ENCODE results near the gene SORCS3.

DNA sequence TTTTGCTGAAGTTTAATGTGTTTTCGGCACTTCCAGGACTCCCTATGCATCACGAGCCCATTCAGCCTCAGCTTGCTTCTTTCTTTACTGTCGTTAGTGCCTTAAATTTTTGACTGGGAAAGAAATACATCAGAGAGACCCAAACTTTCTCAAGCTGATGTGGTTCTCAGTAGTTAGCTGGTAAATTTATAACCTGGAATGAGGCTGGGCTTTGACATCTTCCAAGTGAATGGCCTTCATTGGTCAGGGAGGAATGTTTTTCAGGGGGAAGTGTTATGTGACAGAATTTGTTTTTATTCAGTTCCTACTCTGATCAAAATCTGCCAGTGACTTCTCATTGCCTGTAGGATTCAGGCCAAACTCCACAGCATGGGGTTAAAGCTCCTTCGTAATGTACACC, 296.9 kb downstream of the SORCS3 start:
- TF ChIP-seq, protein P1, sequence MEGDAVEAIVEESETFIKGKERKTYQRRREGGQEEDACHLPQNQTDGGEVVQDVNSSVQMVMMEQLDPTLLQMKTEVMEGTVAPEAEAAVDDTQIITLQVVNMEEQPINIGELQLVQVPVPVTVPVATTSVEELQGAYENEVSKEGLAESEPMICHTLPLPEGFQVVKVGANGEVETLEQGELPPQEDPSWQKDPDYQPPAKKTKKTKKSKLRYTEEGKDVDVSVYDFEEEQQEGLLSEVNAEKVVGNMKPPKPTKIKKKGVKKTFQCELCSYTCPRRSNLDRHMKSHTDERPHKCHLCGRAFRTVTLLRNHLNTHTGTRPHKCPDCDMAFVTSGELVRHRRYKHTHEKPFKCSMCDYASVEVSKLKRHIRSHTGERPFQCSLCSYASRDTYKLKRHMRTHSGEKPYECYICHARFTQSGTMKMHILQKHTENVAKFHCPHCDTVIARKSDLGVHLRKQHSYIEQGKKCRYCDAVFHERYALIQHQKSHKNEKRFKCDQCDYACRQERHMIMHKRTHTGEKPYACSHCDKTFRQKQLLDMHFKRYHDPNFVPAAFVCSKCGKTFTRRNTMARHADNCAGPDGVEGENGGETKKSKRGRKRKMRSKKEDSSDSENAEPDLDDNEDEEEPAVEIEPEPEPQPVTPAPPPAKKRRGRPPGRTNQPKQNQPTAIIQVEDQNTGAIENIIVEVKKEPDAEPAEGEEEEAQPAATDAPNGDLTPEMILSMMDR (IDR thresholded peaks at IDR 0.05): no peak
- no peak for TF ChIP-seq ZFX (IDR thresholded peaks at IDR 0.05; ENCODE audit: borderline replicate concordance)
